GM18505 (cell line): ENCODE data around the gene WNT7B.

ENCODE experiments used
- ATAC-seq: cut with Tn5 transposase; IDR thresholded peaks from one replicate; pipeline ENCODE4 v1.9.1; 2021; ENCODE audit not compliant: unreplicated experiment
- POLR2A ChIP-seq: IDR thresholded peaks from 4 replicates; pipeline ENCODE4 v1.6.1; 2011; ENCODE audit warnings: borderline replicate concordance; ENCODE audit not compliant: insufficient read depth, insufficient read length; ENCODE audit errors: extremely low read depth

The WNT7B gene

DNA sequence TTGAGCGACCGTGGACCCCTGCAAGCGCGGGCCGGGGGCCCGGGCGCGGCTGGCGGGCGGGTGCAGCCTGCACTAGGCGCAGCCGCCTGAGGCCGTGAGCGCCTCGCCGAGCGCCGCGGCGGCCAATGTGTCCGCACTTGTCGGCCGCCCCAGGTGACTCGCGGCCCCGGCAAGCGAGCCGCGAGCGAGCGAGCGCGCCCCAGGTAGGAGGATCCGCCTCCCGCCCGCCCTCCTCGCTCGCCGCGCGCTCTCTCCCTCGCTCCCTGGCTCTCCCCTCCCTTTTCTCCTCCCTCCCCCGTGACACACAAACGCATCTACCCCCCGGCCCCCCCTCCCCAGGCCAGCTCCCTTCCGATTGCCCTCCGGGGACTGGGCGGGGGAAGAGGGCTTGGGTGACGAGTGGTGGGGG, at the start of gene WNT7B:
TSS of gene WNT7B (minus strand) at position 160 of the 409 bp plus-strand sequence. CDS start 408 bp downstream, outside the sequence.
- no peak for ATAC-seq
- no peak for TF ChIP-seq POLR2A

DNA sequence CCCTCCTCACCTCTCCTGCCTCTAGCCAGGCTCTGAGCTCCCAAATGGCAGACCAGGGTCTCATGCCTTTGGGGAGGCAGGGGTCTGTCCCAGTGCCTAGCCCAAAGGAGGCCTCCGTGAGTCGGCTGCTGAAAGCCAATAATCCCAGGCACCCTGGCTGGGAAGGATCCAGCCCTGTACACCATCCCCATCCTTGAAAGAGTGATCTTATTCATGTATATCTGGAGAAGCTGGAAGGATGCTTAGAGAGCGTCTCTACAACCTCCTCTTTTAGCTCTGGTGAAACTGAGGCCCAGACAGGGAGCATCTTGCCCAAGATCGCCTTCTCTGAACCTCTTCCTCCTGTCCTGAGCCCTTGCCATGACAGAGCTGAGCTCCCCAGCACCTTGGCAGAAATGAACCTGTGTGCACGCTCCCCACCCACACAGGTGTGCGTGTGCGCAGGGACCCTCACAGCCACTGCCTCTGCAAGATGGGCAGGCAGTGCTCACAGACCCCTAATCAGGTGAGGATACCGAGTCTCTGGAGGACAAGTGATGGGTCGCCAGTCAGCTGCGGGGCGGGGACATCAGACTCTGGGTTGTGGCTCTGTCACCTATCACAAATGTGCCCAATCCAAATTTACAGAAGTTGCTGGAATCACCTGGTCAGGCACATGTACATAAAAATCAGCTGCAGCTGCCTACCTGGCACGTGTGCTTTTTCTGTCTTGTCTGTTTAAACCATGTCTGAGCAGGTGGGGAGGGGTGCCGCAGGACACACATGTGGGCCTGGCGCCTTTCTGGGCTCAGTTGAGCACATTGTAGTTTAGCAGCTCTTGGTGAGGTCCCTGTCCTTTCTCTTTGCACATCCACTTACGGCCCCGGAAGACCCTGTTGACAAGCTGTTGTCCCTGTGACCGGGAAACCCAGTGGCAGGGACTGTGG, 49.3 kb upstream of the WNT7B start:
- ATAC-seq, result no peak
- TF ChIP-seq POLR2A, result no peak

GRCh38 chr22:46025225-46025972, 48.4 kb upstream of the WNT7B start:
- no peak for TF ChIP-seq POLR2A
- ATAC-seq, result no peak

- ATAC-seq, result no peak
These were observed 47.3 kb upstream of the WNT7B start for GRCh38 chr22:46024136-46024840.

DNA sequence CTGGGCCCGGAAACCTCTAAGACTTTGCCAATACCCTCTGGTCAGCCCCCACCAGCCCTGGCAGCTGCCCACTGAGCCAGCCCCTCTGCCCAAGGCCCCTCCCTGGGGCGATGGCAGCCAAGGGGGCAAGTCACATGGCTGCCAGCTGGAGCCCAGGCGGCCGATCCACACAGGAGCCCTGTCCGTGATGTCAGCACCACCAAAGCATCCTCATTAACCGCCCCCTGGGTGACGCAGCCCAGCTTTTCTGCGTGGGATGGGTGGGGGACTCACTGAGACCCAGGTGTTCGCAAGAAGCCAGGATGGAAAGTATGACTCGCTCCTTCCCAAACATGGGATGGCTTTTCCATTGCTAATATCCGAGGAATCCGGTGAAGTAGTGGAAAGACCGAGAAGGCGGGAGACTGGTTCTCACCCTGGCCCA, 46.6 kb upstream of the WNT7B start:
- ATAC-seq, result no peak
- TF ChIP-seq POLR2A, result no peak

More at GRCh38 chr22:46024136-46024840, 47.3 kb upstream of the WNT7B start:
- no peak for TF ChIP-seq POLR2A

DNA sequence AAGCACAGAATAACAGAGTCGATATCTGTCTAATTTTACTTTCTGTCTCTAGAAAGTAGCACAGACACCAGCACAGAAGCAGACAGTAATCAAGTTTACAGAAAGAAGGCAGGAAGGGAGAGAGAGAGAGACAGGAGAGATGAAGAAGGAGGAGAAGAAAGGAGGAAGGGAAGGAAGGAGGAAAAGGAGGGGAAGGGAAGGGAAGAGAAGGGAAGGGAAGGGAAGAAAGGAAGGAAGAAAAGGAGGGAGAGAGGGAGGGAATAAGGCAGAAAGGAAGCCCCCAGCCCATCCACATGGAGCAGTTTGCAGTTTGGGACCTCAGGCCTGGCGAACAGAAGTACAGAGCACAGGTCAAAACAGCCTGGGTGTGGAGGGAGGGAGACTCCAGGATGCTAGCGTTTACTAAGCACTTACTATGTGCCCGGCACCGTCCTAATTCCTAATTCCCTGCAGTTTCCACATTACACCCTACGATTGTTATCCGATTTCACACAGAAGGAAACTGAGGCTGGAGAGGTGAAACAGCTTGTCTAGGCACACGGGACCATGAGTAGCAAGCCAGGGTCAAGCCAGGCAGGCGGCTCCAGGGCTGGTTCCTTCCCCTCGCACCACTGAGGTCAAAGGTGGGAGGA, 46.0 kb upstream of the WNT7B start:
- no peak for TF ChIP-seq POLR2A
- ATAC-seq, result no peak

GRCh38 chr22:46021577-46021976, 44.6 kb upstream of the WNT7B start:
- ATAC-seq, result no peak
- TF ChIP-seq POLR2A, result no peak

GRCh38 chr22:46019351-46019750, 42.4 kb upstream of the WNT7B start:
- ATAC-seq, result no peak

GRCh38 chr22:46018859-46019258, 41.9 kb upstream of the WNT7B start:
- no peak for TF ChIP-seq POLR2A
- ATAC-seq, result no peak

More at GRCh38 chr22:46019351-46019750, 42.4 kb upstream of the WNT7B start:
- no peak for TF ChIP-seq POLR2A

- ATAC-seq, result no peak
- no peak for TF ChIP-seq POLR2A
These were observed 40.2 kb upstream of the WNT7B start for GRCh38 chr22:46017166-46017565.

DNA sequence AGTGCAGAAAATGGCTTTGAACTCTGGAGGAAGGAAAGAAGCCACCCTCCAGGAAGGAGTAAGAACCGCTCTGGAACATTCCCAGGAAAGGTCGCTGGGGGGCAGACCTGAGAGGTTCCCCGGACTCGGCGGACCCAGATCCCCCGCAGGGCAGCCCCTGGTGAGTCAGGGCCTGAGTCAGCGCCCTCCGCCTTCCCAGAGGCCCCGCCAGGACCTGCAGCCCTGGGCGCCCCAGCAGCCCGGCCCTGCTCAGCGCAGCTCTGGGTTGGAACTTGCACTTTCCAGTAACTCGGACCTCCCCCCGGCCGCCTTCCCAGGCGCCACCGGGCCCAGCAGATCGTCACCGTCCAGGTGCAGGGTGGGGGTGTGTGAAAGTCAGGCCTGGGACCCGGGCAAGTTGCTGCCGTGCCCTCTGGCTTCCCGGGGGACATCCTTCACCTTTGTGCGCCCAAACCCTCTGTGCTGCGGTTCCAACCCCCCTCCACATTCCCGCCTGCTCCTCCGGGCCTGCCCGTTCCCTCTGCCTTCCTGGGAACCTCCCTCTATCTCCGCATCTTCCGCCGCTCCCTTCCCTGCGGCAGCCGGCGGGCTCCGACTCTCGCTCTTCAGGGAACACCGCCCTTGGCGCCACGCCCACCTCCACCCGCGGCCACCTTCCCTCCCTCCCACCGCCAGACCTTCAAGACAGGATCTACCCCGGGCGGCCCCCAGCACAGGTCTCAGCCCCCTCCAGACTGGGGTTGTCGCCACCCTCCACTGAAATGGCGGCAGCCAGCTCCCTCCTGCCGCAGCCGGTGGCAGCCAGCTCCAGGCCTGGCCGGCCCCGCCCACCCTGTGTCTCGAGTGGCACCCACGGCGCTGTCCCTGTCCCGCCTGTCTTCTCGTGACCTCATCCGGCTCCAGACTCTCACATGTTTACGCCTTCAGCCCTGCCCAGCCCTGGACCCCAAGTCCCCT, 36.8 kb upstream of the WNT7B start:
- ATAC-seq, result peak; percentile 79

GRCh38 chr22:46012881-46013281, 35.9 kb upstream of the WNT7B start:
- TF ChIP-seq POLR2A, result no peak
- ATAC-seq, result no peak

More for the DNA sequence above, 36.8 kb upstream of the WNT7B start:
- TF ChIP-seq POLR2A, result peak; percentile 69
